ENCODE results near the gene SLC25A29. TPM values are rescaled to one million over a fixed set of nuclear protein-coding genes. Genes with fewer than 3 reads are reported as not detected.
A peak's percentile ranks its signal among the peaks of the same experiment; 100 is the strongest.

The SLC25A29 gene
- total and polyA plus RNA-seq, 2 of the 13 experiments (the other 11 are each of a cell fraction or from before 2014, with no cell fraction given) = 12.2 to 17.2 TPM

DNA sequence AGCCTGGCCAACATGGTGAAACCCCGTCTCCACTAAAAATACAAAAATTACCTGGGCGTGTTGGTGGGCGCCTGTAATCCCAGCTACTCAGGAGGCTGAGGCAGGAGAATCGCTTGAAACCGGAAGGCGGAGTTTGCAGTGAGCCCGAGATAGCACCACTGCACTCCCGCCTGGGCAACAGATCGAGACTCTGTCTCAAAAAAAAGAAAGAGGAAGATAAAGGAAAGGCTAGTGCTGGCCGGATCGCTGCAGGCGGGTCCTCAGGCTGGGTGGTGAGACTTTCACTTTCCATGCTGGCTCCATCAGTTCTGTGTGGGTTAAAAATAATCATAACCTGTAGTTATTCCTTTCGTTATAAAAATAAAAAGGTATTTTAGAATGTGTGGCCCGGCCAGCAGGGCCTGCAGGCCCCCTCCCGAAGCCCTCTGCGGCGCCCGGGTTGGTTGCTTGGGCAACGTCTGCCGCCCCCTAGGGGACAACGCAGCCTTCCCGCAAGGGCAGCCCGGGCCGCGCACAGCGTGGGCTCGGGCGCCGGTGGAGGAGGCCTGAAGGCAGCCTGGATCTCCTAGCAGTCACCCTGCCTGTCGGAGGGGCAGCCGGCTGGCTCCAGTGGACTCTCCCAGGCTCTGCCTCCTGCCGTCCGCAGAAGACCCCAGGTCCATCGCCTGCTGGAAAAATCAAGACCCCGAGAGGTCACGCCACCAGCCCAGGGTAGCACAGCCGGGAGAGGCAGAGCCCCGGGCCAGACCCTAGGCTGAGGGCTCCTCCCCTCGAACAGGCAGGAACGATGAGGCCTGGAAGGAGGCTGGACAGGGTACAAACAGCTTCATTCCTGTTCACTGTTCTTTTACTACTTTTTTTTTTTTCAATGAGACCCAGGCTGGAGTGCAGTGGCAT lies 11.9 kb upstream of the SLC25A29 start (continued):
- peak; percentile 56 for TF ChIP-seq U2AF1 (optimal IDR thresholded peaks at IDR 0.05; ENCODE audit: low read depth, low read length)
- no peak for TF ChIP-seq ZIK1 (CRISPR knock-in tag; IDR thresholded peaks at IDR 0.05; ENCODE audit: borderline replicate concordance, low read depth)
- TF ChIP-seq ZFX (CRISPR knock-in tag; IDR thresholded peaks at IDR 0.05; ENCODE audit: low read depth) = peak; percentile 64
- TF ChIP-seq CREM (IDR thresholded peaks at IDR 0.05) = no peak
- TF ChIP-seq CREM (CRISPR knock-in tag; IDR thresholded peaks at IDR 0.05) = no peak
- no peak for TF ChIP-seq ZNF44 (CRISPR knock-in tag; IDR thresholded peaks at IDR 0.05)
- TF ChIP-seq ZNF891 (CRISPR knock-in tag; IDR thresholded peaks at IDR 0.05) = no peak
- TF ChIP-seq KAT8 (CRISPR knock-in tag; IDR thresholded peaks at IDR 0.05) = 0 out of 2 replicates have a peak, but pooled peaks have one; percentile 18
- no peak for TF ChIP-seq REL (CRISPR knock-in tag; conservative IDR thresholded peaks at IDR 0.05)
- no peak for TF ChIP-seq FOXO1 (CRISPR knock-in tag; IDR thresholded peaks at IDR 0.05)
- TF ChIP-seq ZNF879 (CRISPR knock-in tag; IDR thresholded peaks at IDR 0.05) = no peak
- TF ChIP-seq NR2C2 (CRISPR knock-in tag; IDR thresholded peaks at IDR 0.05; ENCODE audit: borderline replicate concordance) = no peak
- TF ChIP-seq, protein P1, sequence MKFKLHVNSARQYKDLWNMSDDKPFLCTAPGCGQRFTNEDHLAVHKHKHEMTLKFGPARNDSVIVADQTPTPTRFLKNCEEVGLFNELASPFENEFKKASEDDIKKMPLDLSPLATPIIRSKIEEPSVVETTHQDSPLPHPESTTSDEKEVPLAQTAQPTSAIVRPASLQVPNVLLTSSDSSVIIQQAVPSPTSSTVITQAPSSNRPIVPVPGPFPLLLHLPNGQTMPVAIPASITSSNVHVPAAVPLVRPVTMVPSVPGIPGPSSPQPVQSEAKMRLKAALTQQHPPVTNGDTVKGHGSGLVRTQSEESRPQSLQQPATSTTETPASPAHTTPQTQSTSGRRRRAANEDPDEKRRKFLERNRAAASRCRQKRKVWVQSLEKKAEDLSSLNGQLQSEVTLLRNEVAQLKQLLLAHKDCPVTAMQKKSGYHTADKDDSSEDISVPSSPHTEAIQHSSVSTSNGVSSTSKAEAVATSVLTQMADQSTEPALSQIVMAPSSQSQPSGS (CRISPR knock-in tag; IDR thresholded peaks at IDR 0.05) = no peak
- TF ChIP-seq, protein P2, sequence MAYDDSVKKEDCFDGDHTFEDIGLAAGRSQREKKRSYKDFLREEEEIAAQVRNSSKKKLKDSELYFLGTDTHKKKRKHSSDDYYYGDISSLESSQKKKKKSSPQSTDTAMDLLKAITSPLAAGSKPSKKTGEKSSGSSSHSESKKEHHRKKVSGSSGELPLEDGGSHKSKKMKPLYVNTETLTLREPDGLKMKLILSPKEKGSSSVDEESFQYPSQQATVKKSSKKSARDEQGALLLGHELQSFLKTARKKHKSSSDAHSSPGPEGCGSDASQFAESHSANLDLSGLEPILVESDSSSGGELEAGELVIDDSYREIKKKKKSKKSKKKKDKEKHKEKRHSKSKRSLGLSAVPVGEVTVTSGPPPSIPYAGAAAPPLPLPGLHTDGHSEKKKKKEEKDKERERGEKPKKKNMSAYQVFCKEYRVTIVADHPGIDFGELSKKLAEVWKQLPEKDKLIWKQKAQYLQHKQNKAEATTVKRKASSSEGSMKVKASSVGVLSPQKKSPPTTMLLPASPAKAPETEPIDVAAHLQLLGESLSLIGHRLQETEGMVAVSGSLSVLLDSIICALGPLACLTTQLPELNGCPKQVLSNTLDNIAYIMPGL (CRISPR knock-in tag; IDR thresholded peaks at IDR 0.05; ENCODE audit: borderline replicate concordance in 1 of 2, low read depth in 1 of 2) = peak; percentile 79 to 80
- no peak for TF ChIP-seq ZNF160 (CRISPR knock-in tag; IDR thresholded peaks at IDR 0.05)
- no peak for TF ChIP-seq NONO (IDR thresholded peaks at IDR 0.05)
- TF ChIP-seq NONO (CRISPR knock-in tag; conservative IDR thresholded peaks at IDR 0.05) = 0 out of 2 replicates have a peak, but pooled peaks have one; percentile 28
- TF ChIP-seq CEBPB (IDR thresholded peaks at IDR 0.05; ENCODE audit: borderline replicate concordance, low read depth, low read length) = no peak
- TF ChIP-seq, protein P3, sequence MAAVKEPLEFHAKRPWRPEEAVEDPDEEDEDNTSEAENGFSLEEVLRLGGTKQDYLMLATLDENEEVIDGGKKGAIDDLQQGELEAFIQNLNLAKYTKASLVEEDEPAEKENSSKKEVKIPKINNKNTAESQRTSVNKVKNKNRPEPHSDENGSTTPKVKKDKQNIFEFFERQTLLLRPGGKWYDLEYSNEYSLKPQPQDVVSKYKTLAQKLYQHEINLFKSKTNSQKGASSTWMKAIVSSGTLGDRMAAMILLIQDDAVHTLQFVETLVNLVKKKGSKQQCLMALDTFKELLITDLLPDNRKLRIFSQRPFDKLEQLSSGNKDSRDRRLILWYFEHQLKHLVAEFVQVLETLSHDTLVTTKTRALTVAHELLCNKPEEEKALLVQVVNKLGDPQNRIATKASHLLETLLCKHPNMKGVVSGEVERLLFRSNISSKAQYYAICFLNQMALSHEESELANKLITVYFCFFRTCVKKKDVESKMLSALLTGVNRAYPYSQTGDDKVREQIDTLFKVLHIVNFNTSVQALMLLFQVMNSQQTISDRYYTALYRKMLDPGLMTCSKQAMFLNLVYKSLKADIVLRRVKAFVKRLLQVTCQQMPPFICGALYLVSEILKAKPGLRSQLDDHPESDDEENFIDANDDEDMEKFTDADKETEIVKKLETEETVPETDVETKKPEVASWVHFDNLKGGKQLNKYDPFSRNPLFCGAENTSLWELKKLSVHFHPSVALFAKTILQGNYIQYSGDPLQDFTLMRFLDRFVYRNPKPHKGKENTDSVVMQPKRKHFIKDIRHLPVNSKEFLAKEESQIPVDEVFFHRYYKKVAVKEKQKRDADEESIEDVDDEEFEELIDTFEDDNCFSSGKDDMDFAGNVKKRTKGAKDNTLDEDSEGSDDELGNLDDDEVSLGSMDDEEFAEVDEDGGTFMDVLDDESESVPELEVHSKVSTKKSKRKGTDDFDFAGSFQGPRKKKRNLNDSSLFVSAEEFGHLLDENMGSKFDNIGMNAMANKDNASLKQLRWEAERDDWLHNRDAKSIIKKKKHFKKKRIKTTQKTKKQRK (IDR thresholded peaks at IDR 0.05; ENCODE audit: low read length) = no peak
- TF ChIP-seq MTA1 (CRISPR knock-in tag; IDR thresholded peaks at IDR 0.05; ENCODE audit: borderline replicate concordance) = no peak
- no peak for TF ChIP-seq SALL2 (CRISPR knock-in tag; IDR thresholded peaks at IDR 0.05)
- peak; percentile 65 for TF ChIP-seq STAG1 (CRISPR knock-in tag; IDR thresholded peaks at IDR 0.05)
- peak; percentile 69 for TF ChIP-seq HOXA3 (CRISPR knock-in tag; IDR thresholded peaks at IDR 0.05)
- TF ChIP-seq SAP130 (CRISPR knock-in tag; IDR thresholded peaks at IDR 0.05; ENCODE audit: low read depth) = 0 out of 2 replicates have a peak, but pooled peaks have one; percentile 14
- no peak for TF ChIP-seq ZNF205 (CRISPR knock-in tag; IDR thresholded peaks at IDR 0.05)
